H54 (cell line): ENCODE results near the gene SF3A2.

ENCODE experiments used
- DNase-seq: peaks from one replicate; pipeline ENCODE4 v3.0.0; 2011; ENCODE audit warnings: low spot score, mixed read lengths; ENCODE audit not compliant: insufficient read length
- FAIRE-seq: peaks from 3 replicates; lab custom pipeline; 2011; peaks lifted over from hg19 to GRCh38; lab: Jason Lieb, UNC
- POLR2A ChIP-seq: IDR thresholded peaks from 2 replicates; pipeline ENCODE4 v1.6.1; 2011; ENCODE audit warnings: low read depth, mild to moderate bottlenecking, low read length

Gene SF3A2

GRCh38 chr19:2245273-2245672 lies 8.6 kb downstream of the SF3A2 start:
- FAIRE-seq, result no peak

GRCh38 chr19:2246014-2246620 lies 9.5 kb downstream of the SF3A2 start:
- DNase-seq, result no peak
- FAIRE-seq, result no peak
- no peak for TF ChIP-seq POLR2A

More at GRCh38 chr19:2245273-2245672, 8.6 kb downstream of the SF3A2 start:
- no peak for TF ChIP-seq POLR2A
- DNase-seq, result no peak

- DNase-seq, result peak; percentile 90
- no peak for TF ChIP-seq POLR2A
- no peak for FAIRE-seq
These were observed 10.3 kb downstream of the SF3A2 start for GRCh38 chr19:2246801-2247361.

- no peak for TF ChIP-seq POLR2A
- no peak for FAIRE-seq
- no peak for DNase-seq
These were observed 10.9 kb downstream of the SF3A2 start for GRCh38 chr19:2247433-2248101.

- DNase-seq (no peak), FAIRE-seq (no peak)
- no peak for TF ChIP-seq POLR2A
These were observed 11.7 kb downstream of the SF3A2 start for GRCh38 chr19:2248136-2249009.

GRCh38 chr19:2249010-2249866 lies 12.6 kb downstream of the SF3A2 start, which contains the start of gene AMH:
Gene AMH, plus strand, starts transcription at chr19:2249323. Its CDS starts 10 bp downstream, at chr19:2249333.
- FAIRE-seq, result no peak
- no peak for TF ChIP-seq POLR2A
- DNase-seq, result no peak

- no peak for FAIRE-seq
- DNase-seq, result no peak
- TF ChIP-seq POLR2A, result no peak
These were observed 13.5 kb downstream of the SF3A2 start for GRCh38 chr19:2249880-2250765.

- TF ChIP-seq POLR2A, result no peak
- FAIRE-seq (no peak), DNase-seq (no peak)
These were observed 14.1 kb downstream of the SF3A2 start for GRCh38 chr19:2250766-2251105.

GRCh38 chr19:2251106-2252054 lies 14.8 kb downstream of the SF3A2 start:
- FAIRE-seq, result no peak
- no peak for DNase-seq
- TF ChIP-seq POLR2A, result no peak

- FAIRE-seq (no peak), DNase-seq (no peak)
- TF ChIP-seq POLR2A, result no peak
These were observed 15.6 kb downstream of the SF3A2 start for GRCh38 chr19:2252055-2252796.

- FAIRE-seq (no peak), DNase-seq (no peak)
- TF ChIP-seq POLR2A, result no peak
These were observed 16.1 kb downstream of the SF3A2 start for GRCh38 chr19:2252797-2253105.
